Transverse colon (tissue), 4 donors: ENCODE measurements around the gene METAP1.

Experiments
- POLR2A ChIP-seq: fragments of 450-650 bp; IDR thresholded peaks from one replicate; pipeline ENCODE4 v1.6.1; 2016; ENCODE audit warnings: antibody characterized with exemption, mild to moderate bottlenecking, moderate library complexity
- POLR2AphosphoS5 ChIP-seq, 3 donors: sonication (generic); formaldehyde crosslinking; IDR thresholded peaks; one replicate each; pipeline ENCODE4 v1.6.1; 2016; ENCODE audit warnings: antibody characterized with exemption in 3 of 3
- TF ChIP-seq, protein P1 (sequence below), 5 experiments: fragments of 200-600 bp in 3 of 5; fragments of 450-650 bp in 2 of 5; sonication (generic) in 3 of 5; IDR thresholded peaks; 1 replicate in 2 of 5; 2 replicates in 3 of 5; pipeline ENCODE4 v1.5.1; 2016 to 2017; ENCODE audit warnings: antibody characterized with exemption in 5 of 5, inconsistent platforms in 3 of 5, mild to moderate bottlenecking in 2 of 5, moderate library complexity in 1 of 5

DNA sequence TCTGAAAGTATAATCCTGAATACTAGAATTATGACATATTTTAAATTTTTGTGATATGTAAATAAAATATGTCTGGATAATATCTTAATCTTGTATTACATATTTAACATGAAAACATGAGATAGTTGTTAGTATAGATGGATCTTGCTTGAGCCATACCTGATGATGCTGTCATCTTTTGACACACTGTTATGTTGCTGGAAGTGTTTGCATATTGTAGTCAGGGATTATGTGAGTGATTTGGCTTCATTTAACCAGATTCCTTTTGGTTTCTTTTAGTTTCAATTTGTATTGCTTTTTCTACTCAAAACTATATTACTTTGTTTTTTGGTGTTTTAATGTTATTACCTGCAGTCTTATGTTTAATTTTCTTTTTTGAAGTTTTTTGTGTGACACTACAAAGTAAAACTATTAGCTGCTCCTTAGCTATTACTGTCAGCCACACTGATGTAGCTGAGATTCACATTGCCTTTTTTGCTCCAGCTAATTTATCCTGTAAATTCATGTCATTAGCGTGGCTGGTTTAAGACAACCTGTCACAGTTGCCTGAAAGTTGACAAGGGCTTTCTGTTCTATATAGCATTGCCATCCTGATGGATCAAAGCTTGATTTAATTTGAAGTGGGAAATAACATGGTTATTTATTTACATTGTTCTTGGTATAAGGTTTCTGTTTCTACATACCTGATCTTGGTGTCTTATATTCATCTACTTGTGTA lies 33.7 kb downstream of the METAP1 start:
- TF ChIP-seq, protein P1, sequence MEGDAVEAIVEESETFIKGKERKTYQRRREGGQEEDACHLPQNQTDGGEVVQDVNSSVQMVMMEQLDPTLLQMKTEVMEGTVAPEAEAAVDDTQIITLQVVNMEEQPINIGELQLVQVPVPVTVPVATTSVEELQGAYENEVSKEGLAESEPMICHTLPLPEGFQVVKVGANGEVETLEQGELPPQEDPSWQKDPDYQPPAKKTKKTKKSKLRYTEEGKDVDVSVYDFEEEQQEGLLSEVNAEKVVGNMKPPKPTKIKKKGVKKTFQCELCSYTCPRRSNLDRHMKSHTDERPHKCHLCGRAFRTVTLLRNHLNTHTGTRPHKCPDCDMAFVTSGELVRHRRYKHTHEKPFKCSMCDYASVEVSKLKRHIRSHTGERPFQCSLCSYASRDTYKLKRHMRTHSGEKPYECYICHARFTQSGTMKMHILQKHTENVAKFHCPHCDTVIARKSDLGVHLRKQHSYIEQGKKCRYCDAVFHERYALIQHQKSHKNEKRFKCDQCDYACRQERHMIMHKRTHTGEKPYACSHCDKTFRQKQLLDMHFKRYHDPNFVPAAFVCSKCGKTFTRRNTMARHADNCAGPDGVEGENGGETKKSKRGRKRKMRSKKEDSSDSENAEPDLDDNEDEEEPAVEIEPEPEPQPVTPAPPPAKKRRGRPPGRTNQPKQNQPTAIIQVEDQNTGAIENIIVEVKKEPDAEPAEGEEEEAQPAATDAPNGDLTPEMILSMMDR (IDR thresholded peaks at IDR 0.05): no peak
- TF ChIP-seq POLR2AphosphoS5 (IDR thresholded peaks at IDR 0.05) (no peak), POLR2A (no peak)
